ENCODE measurements around the gene BLOC1S5. TPM values are rescaled to one million over a fixed set of nuclear protein-coding genes. Genes with fewer than 3 reads are reported as not detected.

The BLOC1S5 gene
- total and polyA plus RNA-seq, 2 experiments from 2014 or later: 13.1 to 14.0 TPM

- H3K27ac ChIP-seq: no peak overlapping the region
- no peak overlapping the region for H2AFZ ChIP-seq
- in situ Hi-C loops (cut with MboI): no loop called here
- H3K4me2 ChIP-seq (ENCODE audit: unreplicated experiment): no peak overlapping the region
- no peaks in the 10 kb centered on the region for H3K79me2 ChIP-seq (ENCODE audit: insufficient read depth)
- H3K9me2 ChIP-seq (ENCODE audit: insufficient read depth): no peaks in the 10 kb centered on the region
- no peaks in the 10 kb centered on the region for H3K9me3 ChIP-seq (ENCODE audit: low read depth)
- no peaks in the 10 kb centered on the region for H3F3A ChIP-seq (ENCODE audit: insufficient read depth)
- no peaks in the 10 kb centered on the region for H3K27me3 ChIP-seq (replicated peaks; ENCODE audit: insufficient read depth)
- H3K9ac ChIP-seq: no peak overlapping the region
- 70 to 73% methylated on average over 3 of the region's 3 CpGs for WGBS, 2 experiments (ENCODE audit: low coverage in 1 of 2, low lambda C conversion rate in 2 of 2, missing lambda C conversion rate in 2 of 2)
- TF ChIP-seq EZH2phosphoT487 (IDR thresholded peaks at IDR 0.05; ENCODE audit: insufficient read depth, low read depth): no peak
- TF ChIP-seq EZH2 (IDR thresholded peaks at IDR 0.05; ENCODE audit: insufficient read depth, poor library complexity, severe bottlenecking): no peak
- no peak overlapping the region for H3K4me3 ChIP-seq
- no peaks in the 10 kb centered on the region for H3K36me3 ChIP-seq (ENCODE audit: low read depth)
- H4K20me1 ChIP-seq (ENCODE audit: insufficient read depth): no peaks in the 10 kb centered on the region; the same call in 1 of the 2 replicates
- H3K4me1 ChIP-seq (ENCODE audit: insufficient read depth): no peaks in the 10 kb centered on the region
- DNase-seq: peak; percentile 8
Measured at GRCh38 chr6:8014947-8015346, 49.2 kb downstream of the BLOC1S5 start.

- Histone ChIP-seq H3F3A (ENCODE audit: insufficient read depth) (no peaks in the 10 kb centered on the region), H4K20me1 (ENCODE audit: insufficient read depth) (no peaks in the 10 kb centered on the region; the same call in 1 of the 2 replicates), H3K4me2 (ENCODE audit: unreplicated experiment) (no peak overlapping the region), H3K9me2 (ENCODE audit: insufficient read depth) (no peaks in the 10 kb centered on the region), H3K4me1 (ENCODE audit: insufficient read depth) (no peaks in the 10 kb centered on the region), H3K27ac (no peak overlapping the region), H3K79me2 (ENCODE audit: insufficient read depth) (no peaks in the 10 kb centered on the region), H3K27me3 (replicated peaks; ENCODE audit: insufficient read depth) (no peaks in the 10 kb centered on the region), H2AFZ (no peak overlapping the region), H3K9me3 (ENCODE audit: low read depth) (no peaks in the 10 kb centered on the region), H3K4me3 (no peak overlapping the region), H3K36me3 (ENCODE audit: low read depth) (no peaks in the 10 kb centered on the region), H3K9ac (no peak overlapping the region)
- WGBS, 2 experiments (ENCODE audit: low coverage in 1 of 2, low lambda C conversion rate in 2 of 2, missing lambda C conversion rate in 2 of 2): 96 to 99% methylated on average over 3 of the region's 3 CpGs
- DNase-seq: no peak
- TF ChIP-seq EZH2phosphoT487 (IDR thresholded peaks at IDR 0.05; ENCODE audit: insufficient read depth, low read depth) (no peak), EZH2 (IDR thresholded peaks at IDR 0.05; ENCODE audit: insufficient read depth, poor library complexity, severe bottlenecking) (no peak)
- in situ Hi-C loops (cut with MboI): no loop called here
Measured at GRCh38 chr6:8013763-8014162, 50.4 kb downstream of the BLOC1S5 start.

- in situ Hi-C loops (cut with MboI): loop anchor here (10.0 kb wide), 1 partner anchor 281 kb away; the partner anchor contains the start of gene BMP6
- no peaks in the 10 kb centered on the region for H4K20me1 ChIP-seq (ENCODE audit: insufficient read depth)
- peak; percentile 68 for DNase-seq
- H3K4me2 ChIP-seq (ENCODE audit: unreplicated experiment): no peak overlapping the region
- H3K79me2 ChIP-seq (ENCODE audit: insufficient read depth): no peaks in the 10 kb centered on the region
- no peak overlapping the region for H3K27ac ChIP-seq
- no peaks in the 10 kb centered on the region for H3K9me3 ChIP-seq (ENCODE audit: low read depth)
- no peak overlapping the region for H2AFZ ChIP-seq
- H3K4me1 ChIP-seq (ENCODE audit: insufficient read depth): no peaks in the 10 kb centered on the region
- no peaks in the 10 kb centered on the region for H3K9me2 ChIP-seq (ENCODE audit: insufficient read depth)
- no peak for TF ChIP-seq EZH2 (IDR thresholded peaks at IDR 0.05; ENCODE audit: insufficient read depth, poor library complexity, severe bottlenecking)
- TF ChIP-seq EZH2phosphoT487 (IDR thresholded peaks at IDR 0.05; ENCODE audit: insufficient read depth, low read depth): no peak
- no peaks in the 10 kb centered on the region for H3K36me3 ChIP-seq (ENCODE audit: low read depth)
- H3K9ac ChIP-seq: no peak overlapping the region
- no peak overlapping the region for H3K4me3 ChIP-seq
- H3K27me3 ChIP-seq (replicated peaks; ENCODE audit: insufficient read depth): no peaks in the 10 kb centered on the region
- 96% methylated on average over 1 of the region's 1 CpG for WGBS, 2 experiments (ENCODE audit: low coverage in 1 of 2, low lambda C conversion rate in 2 of 2, missing lambda C conversion rate in 2 of 2)
- no peaks in the 10 kb centered on the region for H3F3A ChIP-seq (ENCODE audit: insufficient read depth)
Measured at GRCh38 chr6:8006208-8006607, 58.0 kb downstream of the BLOC1S5 start.

GRCh38 chr6:8005136-8005535, 59.1 kb downstream of the BLOC1S5 start:
- H3K79me2 ChIP-seq (ENCODE audit: insufficient read depth): no peaks in the 10 kb centered on the region
- H4K20me1 ChIP-seq (ENCODE audit: insufficient read depth): no peaks in the 10 kb centered on the region
- peaks cover 7% of the 10 kb centered on the region; the same call in 1 of the 2 replicates for H3F3A ChIP-seq (ENCODE audit: insufficient read depth)
- no peak overlapping the region for H3K4me3 ChIP-seq
- no peak for DNase-seq
- H3K4me1 ChIP-seq (ENCODE audit: insufficient read depth): peaks cover 7% of the 10 kb centered on the region
- H3K36me3 ChIP-seq (ENCODE audit: low read depth): no peaks in the 10 kb centered on the region
- no peak overlapping the region for H3K9ac ChIP-seq
- in situ Hi-C loops (cut with MboI): loop anchor here (10.0 kb wide), 1 partner anchor 280 kb away; the partner anchor contains the start of gene BMP6
- H2AFZ ChIP-seq: no peak overlapping the region
- no peaks in the 10 kb centered on the region for H3K9me2 ChIP-seq (ENCODE audit: insufficient read depth)
- no peak overlapping the region for H3K4me2 ChIP-seq (ENCODE audit: unreplicated experiment)
- 74 to 81% methylated on average over 4 of the region's 4 CpGs for whole genome bisulfite sequencing, 2 experiments (ENCODE audit: low coverage in 1 of 2, low lambda C conversion rate in 2 of 2, missing lambda C conversion rate in 2 of 2)
- H3K27me3 ChIP-seq (replicated peaks; ENCODE audit: insufficient read depth): no peaks in the 10 kb centered on the region
- TF ChIP-seq EZH2phosphoT487 (IDR thresholded peaks at IDR 0.05; ENCODE audit: insufficient read depth, low read depth) (no peak), EZH2 (IDR thresholded peaks at IDR 0.05; ENCODE audit: insufficient read depth, poor library complexity, severe bottlenecking) (no peak)
- H3K9me3 ChIP-seq (ENCODE audit: low read depth): no peaks in the 10 kb centered on the region
- H3K27ac ChIP-seq: no peak overlapping the region
